Upper lobe of left lung (tissue), 4 donors: ENCODE data around the gene ANKS1B.

Source experiments
- CTCF ChIP-seq, 6 experiments: fragments of 450-650 bp in 4 of 6; fragments of 200-600 bp in 2 of 6; sonication (generic) in 2 of 6; IDR thresholded peaks; one replicate each; pipeline ENCODE4 v1.5.1; 2016 to 2019; ENCODE audit warnings: antibody characterized with exemption in 6 of 6
- POLR2A ChIP-seq, 4 donors: fragments of 450-650 bp; IDR thresholded peaks; one replicate each; pipeline ENCODE4 v1.5.1; 2016 to 2017; ENCODE audit warnings: antibody characterized with exemption in 4 of 4, mild to moderate bottlenecking in 2 of 4

- TF ChIP-seq POLR2A (IDR thresholded peaks at IDR 0.05), result no peak
- TF ChIP-seq CTCF (IDR thresholded peaks at IDR 0.05), result no peak
Measured at GRCh38 chr12:98748463-98748862, 1236.3 kb downstream of the ANKS1B start.
